HG02759 (cell line): ENCODE results near the gene SKI.

Source experiments
- ATAC-seq: cut with Tn5 transposase; IDR thresholded peaks from one replicate; pipeline ENCODE4 v1.9.1; 2021; ENCODE audit warnings: mild to moderate bottlenecking, moderate library complexity; ENCODE audit not compliant: unreplicated experiment

SKI gene

GRCh38 chr1:2229037-2229864 is 1.1 kb downstream of the SKI start:
- ATAC-seq = no peak

GRCh38 chr1:2229911-2230731 is 2.0 kb downstream of the SKI start:
- ATAC-seq = no peak

GRCh38 chr1:2230781-2231531 is 2.8 kb downstream of the SKI start:
- no peak for ATAC-seq

- ATAC-seq = no peak
These were observed 3.6 kb downstream of the SKI start for GRCh38 chr1:2231532-2232254.

GRCh38 chr1:2232255-2232915 is 4.3 kb downstream of the SKI start:
- no peak for ATAC-seq

- ATAC-seq = no peak
These were observed 4.9 kb downstream of the SKI start for GRCh38 chr1:2232916-2233438.

GRCh38 chr1:2233468-2233867 is 5.3 kb downstream of the SKI start:
- ATAC-seq = no peak

- no peak for ATAC-seq
These were observed 6.1 kb downstream of the SKI start for GRCh38 chr1:2233997-2234761.

GRCh38 chr1:2234762-2235113 is 6.6 kb downstream of the SKI start:
- ATAC-seq = no peak

GRCh38 chr1:2235300-2235998 is 7.3 kb downstream of the SKI start:
- no peak for ATAC-seq

- ATAC-seq = no peak
These were observed 8.9 kb downstream of the SKI start for GRCh38 chr1:2236695-2237677.

- no peak for ATAC-seq
These were observed 9.7 kb downstream of the SKI start for GRCh38 chr1:2237773-2238172.

GRCh38 chr1:2238361-2239012 is 10.4 kb downstream of the SKI start:
- no peak for ATAC-seq

- no peak for ATAC-seq
These were observed 10.9 kb downstream of the SKI start for GRCh38 chr1:2239013-2239370.

- ATAC-seq = no peak
These were observed 11.4 kb downstream of the SKI start for GRCh38 chr1:2239384-2239985.

GRCh38 chr1:2240270-2241156 is 12.4 kb downstream of the SKI start:
- ATAC-seq = no peak
